Islet precursor cell (in vitro differentiated cells): Measurements from ENCODE around the gene CEP68.
"Not testable (repeated sequence)": the region's sequence is repeated elsewhere in the genome, so short reads cannot be mapped to it uniquely, and the experiment has no call there.

ENCODE experiments used
- DNase-seq: peaks from one replicate; pipeline ENCODE4 v3.0.0-alpha.2; 2018

Gene CEP68

DNA sequence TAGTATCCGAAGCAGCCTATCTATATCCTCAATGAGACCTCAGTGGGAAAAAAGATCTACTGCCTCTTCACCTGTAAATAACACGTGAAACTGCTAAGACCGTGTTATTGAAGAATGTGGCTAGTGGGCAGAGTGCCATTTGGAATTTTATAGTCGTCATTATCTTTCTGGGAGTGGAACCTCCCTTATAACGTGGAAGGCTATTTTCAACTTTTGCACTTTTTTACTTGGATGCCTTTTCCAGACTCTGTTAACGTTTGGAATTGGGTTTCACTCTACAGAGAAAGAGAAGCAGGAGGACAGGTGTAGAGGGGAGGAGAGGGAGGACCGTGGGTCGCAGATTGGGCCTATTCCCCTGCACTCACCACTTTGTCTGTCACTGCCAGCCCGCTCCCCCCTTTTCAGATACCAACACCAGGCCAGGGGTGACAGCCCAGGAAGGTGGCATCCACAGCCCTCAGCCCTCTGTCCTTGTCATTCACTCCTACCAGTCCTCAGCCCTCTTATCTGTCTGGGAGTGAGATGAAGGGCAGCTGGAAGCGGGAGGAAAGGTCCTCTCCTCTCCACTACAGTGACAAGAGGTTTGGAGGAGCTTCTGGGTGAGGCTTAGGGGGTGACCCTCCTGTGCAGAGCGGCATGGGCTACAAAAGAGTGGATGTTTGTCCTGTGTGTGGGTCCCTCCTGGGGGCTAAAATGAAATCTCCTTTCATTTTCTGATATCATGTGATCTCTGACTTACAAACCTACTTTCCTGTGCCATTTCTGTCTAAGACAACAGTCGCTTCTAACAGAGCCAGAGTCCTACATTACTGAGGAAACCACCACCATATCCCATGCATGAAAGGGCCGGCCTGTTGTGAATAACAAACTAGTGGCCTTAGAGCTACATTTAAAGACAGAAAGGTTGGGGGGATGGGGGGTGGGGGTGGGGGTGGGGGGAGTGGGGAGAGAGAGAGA, 23.9 kb upstream of the CEP68 start:
- DNase-seq: peak; percentile 35

- no peak for DNase-seq
Observed at GRCh38 chr2:65033178-65033577, 23.0 kb upstream of the CEP68 start.

DNA sequence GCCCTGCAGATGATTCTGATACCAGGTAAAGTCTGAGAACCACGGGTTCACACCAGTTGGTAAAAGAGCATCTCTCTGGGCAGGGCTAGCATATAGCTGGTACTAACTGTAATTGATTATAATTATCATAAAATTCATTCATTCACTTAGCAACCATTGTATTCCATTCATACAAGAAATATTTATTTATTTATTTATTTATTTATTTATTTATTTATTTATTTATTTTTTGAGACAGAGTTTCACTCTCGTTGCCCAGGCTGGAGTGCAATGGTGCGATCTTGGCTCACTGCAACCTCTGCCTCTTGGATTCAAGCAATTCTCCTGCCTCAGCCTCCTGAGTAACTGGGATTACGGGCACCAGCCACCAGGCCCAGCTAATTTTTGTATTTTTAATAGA, 22.5 kb upstream of the CEP68 start:
- DNase-seq: not testable (repeated sequence)

GRCh38 chr2:65035351-65035943, 20.8 kb upstream of the CEP68 start:
- no peak for DNase-seq

DNA sequence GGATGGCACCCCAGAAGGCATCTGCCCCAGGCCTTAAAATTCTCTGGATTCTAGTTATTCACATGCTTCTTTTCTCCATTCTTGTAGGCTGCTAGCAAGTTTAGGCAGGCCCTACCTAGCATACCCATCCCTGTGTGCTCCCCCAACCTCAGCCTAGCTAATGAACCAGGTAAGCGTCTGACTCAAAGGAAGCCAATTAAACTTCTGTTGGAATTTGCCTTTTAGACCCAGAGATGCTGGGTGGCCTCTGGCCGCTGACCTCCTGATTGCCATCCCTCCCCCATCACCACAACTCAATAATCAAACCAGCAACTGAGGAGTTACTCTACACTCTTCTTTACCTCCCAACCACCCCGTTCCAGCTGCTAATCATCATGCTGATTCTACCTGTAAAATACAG, 19.0 kb upstream of the CEP68 start:
- peak; percentile 69 for DNase-seq

- DNase-seq: no peak
Observed at GRCh38 chr2:65039640-65040039, 16.6 kb upstream of the CEP68 start.

DNA sequence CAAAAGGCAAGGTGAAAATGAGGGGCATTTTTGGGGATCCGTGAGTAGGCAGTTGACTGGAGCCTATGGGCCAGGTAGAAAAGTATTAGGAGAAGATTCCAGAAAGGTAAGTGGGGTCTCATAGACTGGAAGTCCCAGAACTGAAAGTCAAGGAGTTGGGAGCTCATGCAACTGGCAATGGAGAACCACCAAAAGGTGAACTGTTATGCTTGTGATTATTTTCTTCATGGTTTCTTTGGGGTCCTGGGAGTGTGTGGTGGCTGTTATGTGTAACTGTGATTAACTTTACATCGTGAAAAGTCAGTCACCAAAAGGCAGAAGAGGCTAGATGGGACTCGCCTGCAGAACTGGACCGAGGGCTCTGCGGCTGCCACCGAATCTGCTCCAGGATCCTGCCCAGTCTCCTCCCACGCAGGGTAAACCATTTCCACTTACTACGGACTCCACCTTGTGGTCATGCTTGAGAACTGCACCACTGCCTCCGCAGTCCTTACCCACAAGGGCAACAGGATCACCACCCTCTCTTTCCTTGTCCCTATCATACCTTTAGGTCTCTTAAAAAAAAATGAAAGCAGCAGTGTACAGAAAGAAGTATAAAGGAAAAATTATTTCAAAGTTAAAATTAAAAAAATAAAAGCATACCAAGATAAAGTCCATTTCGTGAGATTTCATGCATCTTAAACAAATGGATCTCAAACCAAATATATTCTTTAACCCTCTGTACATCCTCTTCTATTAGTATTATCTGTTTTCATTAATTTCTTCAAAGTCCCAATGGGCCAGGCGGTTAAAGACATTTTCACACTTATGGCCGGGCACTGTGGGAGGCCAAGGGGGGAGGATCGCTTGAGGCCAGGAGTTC, 15.6 kb upstream of the CEP68 start:
- peak; percentile 89 for DNase-seq

DNA sequence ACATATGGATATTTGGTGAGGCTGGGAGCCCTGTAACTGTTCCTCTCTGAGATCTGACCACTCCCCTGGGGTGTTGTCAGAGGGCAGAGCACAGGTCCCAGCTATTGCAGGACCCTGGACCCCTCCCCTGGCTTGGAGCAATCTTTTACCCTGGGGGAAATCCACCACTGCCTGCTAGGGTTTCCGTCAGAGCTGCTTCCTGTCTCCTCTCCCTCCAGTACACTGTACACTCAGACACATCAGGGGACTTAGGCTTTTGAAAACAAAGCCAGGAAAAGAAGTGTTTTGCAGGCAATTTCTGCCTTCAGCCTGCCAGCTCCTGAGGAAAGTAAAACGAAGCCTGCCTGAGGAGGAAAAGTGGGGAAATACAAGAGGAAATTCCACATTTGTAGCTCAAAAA, 13.2 kb upstream of the CEP68 start:
- DNase-seq: no peak

DNA sequence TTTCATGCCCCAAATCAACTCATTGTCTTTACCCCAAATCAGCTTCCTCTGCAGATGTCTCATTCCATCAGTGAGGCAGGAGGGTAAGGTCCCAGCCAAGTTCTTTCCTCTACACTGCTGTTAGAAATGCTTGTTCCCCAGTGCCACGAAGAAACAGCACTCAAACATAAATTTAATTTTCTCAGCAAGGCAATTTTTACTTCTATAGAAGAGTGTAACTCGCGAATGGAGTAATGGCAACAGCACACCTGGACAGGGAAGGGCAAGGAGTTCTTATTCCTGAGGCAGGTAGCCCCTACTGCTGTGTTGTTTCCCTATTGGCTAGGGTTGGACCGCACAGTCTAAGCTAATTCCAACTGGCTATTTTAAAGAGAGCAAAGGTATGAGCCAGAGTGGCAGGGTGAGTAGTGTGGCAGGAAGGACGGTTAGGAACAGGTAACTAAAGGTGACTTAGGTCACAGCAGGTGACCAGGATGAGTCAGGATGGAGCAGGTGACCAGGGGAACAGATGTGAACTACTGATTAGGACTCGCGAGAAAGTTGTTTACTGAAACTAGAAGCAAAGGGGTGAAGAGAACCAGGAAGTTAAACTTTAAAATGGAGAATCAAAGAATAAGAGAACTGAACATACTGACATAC, 12.0 kb upstream of the CEP68 start:
- no peak for DNase-seq

GRCh38 chr2:65045651-65046050, 10.6 kb upstream of the CEP68 start:
- peak; percentile 96 for DNase-seq

- no peak for DNase-seq
Observed at GRCh38 chr2:65046633-65047407, 9.4 kb upstream of the CEP68 start.

GRCh38 chr2:65049010-65049639, 7.1 kb upstream of the CEP68 start:
- DNase-seq: no peak

GRCh38 chr2:65050931-65051330, 5.3 kb upstream of the CEP68 start:
- DNase-seq: no peak

DNA sequence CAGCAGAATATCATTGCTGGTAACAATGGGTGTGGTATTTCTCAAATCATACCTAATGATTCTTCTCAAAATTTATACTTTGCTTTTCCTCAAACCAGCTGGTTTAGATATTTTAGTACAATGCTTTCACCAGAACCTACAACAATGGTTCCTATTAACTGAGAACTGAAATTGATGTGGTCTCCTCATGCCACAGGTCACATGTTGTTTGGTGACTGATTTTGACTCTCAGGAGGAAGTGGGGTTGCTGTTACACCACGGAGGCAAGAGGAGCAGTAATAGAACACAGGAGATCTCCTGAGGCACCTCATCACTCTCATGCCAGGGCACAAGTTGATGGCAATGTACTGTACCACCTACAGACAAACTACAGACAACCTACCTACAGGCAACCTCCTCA, 3.0 kb upstream of the CEP68 start:
- DNase-seq: no peak

DNA sequence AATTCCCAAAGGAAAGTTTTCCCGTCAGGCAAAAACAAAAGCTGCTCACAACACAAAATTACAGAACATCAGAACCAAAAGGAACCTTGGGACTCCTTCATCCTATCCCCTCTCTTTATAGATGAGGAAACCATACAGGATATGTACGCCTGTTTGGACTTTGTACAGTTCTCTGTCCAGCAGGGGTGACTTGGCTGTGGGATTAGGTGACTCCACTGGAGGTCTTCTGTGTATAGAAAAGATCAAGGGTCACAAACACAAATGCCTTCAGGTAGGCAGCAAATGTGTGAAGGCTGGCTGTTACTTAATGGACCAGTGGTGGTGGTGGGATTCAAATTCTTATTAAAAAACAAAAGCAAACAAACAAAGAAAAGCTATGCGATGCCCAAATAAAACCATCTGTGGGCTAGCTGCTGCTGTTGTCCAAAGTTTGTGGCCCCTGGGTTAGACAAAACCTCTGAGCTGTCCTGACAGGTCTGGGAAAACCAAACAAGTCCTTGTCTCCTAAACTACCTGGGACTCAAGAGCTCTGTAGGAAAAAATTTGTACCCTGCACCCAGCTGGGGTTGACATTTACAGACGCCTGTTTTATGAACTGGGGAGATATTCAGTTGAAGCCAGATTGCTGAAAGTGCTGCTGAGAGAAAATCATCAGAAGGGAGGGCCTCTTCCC, 1.3 kb upstream of the CEP68 start:
- no peak for DNase-seq

GRCh38 chr2:65055422-65056214, 598 bp upstream of the CEP68 start:
- DNase-seq: no peak

DNA sequence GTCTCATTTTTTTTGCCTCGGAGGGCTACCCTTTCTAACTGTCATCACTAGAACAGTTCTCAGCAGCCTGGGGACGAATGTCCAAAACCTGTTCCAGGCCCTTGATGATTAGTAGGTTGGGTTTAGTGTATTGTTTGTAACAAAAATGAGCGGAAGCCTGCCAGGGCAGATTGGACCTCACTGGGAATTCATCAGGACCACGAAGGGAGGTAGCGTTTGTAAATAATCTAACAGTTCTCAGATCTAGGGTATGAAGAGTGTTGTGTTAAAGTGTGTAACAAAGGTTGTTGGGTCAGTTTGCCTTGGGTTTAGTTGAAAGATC, 799 bp downstream of the CEP68 start:
- no peak for DNase-seq

DNA sequence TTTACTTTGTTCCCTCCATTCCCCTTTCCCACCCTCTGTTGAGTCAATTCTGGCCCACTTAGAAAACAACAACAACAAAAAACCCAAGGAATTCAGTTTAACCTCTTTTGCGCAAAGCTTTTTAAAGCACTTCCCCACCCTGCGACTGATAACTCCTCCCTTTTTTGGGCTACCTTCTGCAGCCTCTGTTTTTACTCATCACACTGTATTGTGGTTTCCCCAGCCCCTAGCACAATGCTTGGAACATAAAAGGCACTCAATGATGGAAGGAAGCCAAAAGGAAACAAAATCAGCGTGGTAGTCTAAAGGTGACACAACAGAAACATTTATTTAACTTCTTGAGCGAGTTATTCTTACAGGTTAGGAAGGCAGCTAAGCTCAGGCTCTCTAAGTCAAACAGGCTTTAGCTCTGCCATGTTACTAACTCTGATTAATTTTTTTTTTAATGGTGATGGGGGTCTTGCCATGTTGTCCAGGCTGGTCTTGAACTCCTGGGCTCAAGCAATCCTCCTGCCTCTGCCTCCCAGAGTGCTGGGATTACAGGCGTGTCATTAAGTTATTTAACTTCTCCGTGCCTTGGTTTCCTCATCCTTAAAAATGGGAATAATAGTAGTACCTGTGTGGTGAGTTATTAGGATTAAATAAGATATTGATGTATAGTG, 1.3 kb downstream of the CEP68 start:
- no peak for DNase-seq

DNA sequence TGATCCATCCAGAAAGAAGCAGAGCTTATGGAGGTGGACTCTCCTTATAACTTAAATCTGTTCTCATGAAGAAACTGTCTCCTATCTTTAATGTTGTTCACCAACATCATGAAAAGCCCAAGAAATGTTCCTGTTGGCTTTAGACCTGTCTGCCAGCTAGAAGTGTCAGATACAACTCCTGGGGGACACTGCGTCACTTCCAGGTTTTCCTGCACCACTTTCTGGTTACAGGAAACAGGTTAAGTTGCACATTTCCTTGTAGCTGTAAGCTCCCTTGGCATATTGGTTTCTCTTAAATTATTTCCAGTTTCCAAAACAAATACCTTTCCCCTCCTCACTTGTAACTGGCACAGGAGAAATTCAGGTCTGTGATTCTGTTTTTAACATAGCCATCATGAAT, 2.9 kb downstream of the CEP68 start:
- no peak for DNase-seq
